CD4-positive, alpha-beta memory T cell (primary cell): ENCODE data around the gene FOXI1. TPM values are rescaled to one million over a fixed set of nuclear protein-coding genes. Genes with fewer than 3 reads are reported as not detected.

Source experiments
- CTCF ChIA-PET: fragments of 350-600 bp; sonication (Branson Sonifier 250); formaldehyde crosslinking; loops from one replicate; lab custom pipeline; 2021; ENCODE audit warnings: inconsistent platforms; ENCODE audit not compliant: partially characterized antibody; lab: Charles Lee
- POLR2A ChIA-PET: fragments of 350-600 bp; sonication (Branson Sonifier 250); formaldehyde crosslinking; loops from one replicate; lab custom pipeline; 2021; ENCODE audit not compliant: partially characterized antibody; lab: Charles Lee
- DNase-seq, 5 donors: peaks; one replicate each; pipeline versions ENCODE4 v3.0.0 to v3.0.0-alpha.2; 2020 to 2022; ENCODE audit warnings: mixed read lengths in 1 of 5
- H3K27ac ChIP-seq: one replicate; pipeline ENCODE4 v1.7.0; 2013; ENCODE audit warnings: low read depth, low read length
- H3K27me3 ChIP-seq: 2 replicates; pipeline ENCODE4 v1.7.0; 2013; ENCODE audit warnings: mild to moderate bottlenecking, low read length, moderate library complexity; ENCODE audit not compliant: insufficient read depth
- H3K36me3 ChIP-seq: 2 replicates; pipeline ENCODE4 v1.7.0; 2013; ENCODE audit warnings: mild to moderate bottlenecking, low read length, moderate library complexity; ENCODE audit not compliant: insufficient read depth
- H3K4me1 ChIP-seq: 2 replicates; pipeline ENCODE4 v1.7.0; 2013; ENCODE audit warnings: mild to moderate bottlenecking, low read length, moderate library complexity; ENCODE audit not compliant: insufficient read depth
- H3K4me3 ChIP-seq, 2 donors: one replicate each; pipeline ENCODE4 v1.7.0; 2013; ENCODE audit warnings: low read length in 2 of 2, mild to moderate bottlenecking in 1 of 2
- H3K9me3 ChIP-seq, 2 donors: one replicate each; pipeline ENCODE4 v1.7.0; 2013; ENCODE audit warnings: low read length in 2 of 2, control low read depth in 1 of 2; ENCODE audit not compliant: control insufficient read depth in 1 of 2
- H3K27ac Mint-ChIP-seq, 7 donors: one replicate each; pipeline ENCODE4 v1.8.0; 2020 to 2021; ENCODE audit warnings: mixed read lengths in 7 of 7, mild to moderate bottlenecking in 6 of 7, inconsistent platforms in 3 of 7, moderate library complexity in 3 of 7
- H3K27me3 Mint-ChIP-seq, 2 donors: one replicate each; pipeline ENCODE4 v1.8.0; 2020 to 2021; ENCODE audit warnings: mixed read lengths in 2 of 2
- H3K36me3 Mint-ChIP-seq, 2 donors: one replicate each; pipeline ENCODE4 v1.8.0; 2020 to 2021; ENCODE audit warnings: mixed read lengths in 2 of 2, inconsistent platforms in 1 of 2, mild to moderate bottlenecking in 1 of 2
- H3K4me1 Mint-ChIP-seq, 4 donors: one replicate each; pipeline ENCODE4 v1.8.0; 2020 to 2021; ENCODE audit warnings: mixed read lengths in 4 of 4, mild to moderate bottlenecking in 1 of 4
- H3K4me3 Mint-ChIP-seq, 8 donors: one replicate each; pipeline ENCODE4 v1.8.0; 2020 to 2021; ENCODE audit warnings: mixed read lengths in 8 of 8, mild to moderate bottlenecking in 7 of 8, moderate library complexity in 6 of 8, inconsistent platforms in 3 of 8
- H3K9me3 Mint-ChIP-seq, 8 donors: one replicate each; pipeline ENCODE4 v1.8.0; 2020 to 2021; ENCODE audit warnings: mixed read lengths in 8 of 8, mild to moderate bottlenecking in 5 of 8, inconsistent platforms in 3 of 8, moderate library complexity in 1 of 8
- intact Hi-C: fragments of 100-400 bp; cut with micrococcal nuclease; formaldehyde crosslinking; loops from one replicate; pipeline ENCODE4 v1.15.1; 2023
- polyA plus RNA-seq, 2 donors: library from polyadenylated mRNA; unstranded; fragments of 300-500 nt; fragmentation: Illumina TruSeq; gene quantifications; one replicate each; pipeline ENCODE4 v1.2.3, GENCODE V29; 2021
- total RNA-seq, 2 experiments: library from RNA; stranded (reverse); gene quantifications; one replicate each; pipeline ENCODE4 v1.2.3, GENCODE V29; 2021

Gene FOXI1
- total and polyA plus RNA-seq, 4 experiments from 2014 or later: not detected

GRCh38 chr5:170069512-170069911 is 36.2 kb upstream of the FOXI1 start:
- ChIA-PET CTCF (interaction anchor here (1.2 kb wide), 1 partner anchor 9 kb away, joined by 4 read pairs; no protein-coding TSS in a partner anchor), POLR2A (no interaction called here)
- no peak overlapping the region for H3K27ac Mint-ChIP-seq
- Histone ChIP-seq H3K9me3 (no peaks in the 10 kb centered on the region), H3K27ac (no peak overlapping the region), H3K27me3 (no peaks in the 10 kb centered on the region), H3K36me3 (peaks cover 47% of the 10 kb centered on the region), H3K4me1 (no peaks in the 10 kb centered on the region), H3K4me3 (no peak overlapping the region)
- H3K36me3 Mint-ChIP-seq: peaks cover 72 to 85% of the 10 kb centered on the region in 2 donors
- no peak overlapping the region for H3K4me3 Mint-ChIP-seq
- peaks cover 0 to 2% (median 0%) of the 10 kb centered on the region in 8 donors for H3K9me3 Mint-ChIP-seq
- DNase-seq: no peak
- peaks cover 0 to 2% (median 0%) of the 10 kb centered on the region in 4 donors for H3K4me1 Mint-ChIP-seq
- no peaks in the 10 kb centered on the region for H3K27me3 Mint-ChIP-seq
- intact Hi-C loops: no loop called here

GRCh38 chr5:170070556-170071412 is 34.9 kb upstream of the FOXI1 start:
- H3K36me3 ChIP-seq: peaks cover 57% of the 10 kb centered on the region
- no peaks in the 10 kb centered on the region for H3K4me1 ChIP-seq
- intact Hi-C loops: no loop called here
- CTCF ChIA-PET: interaction anchor here (0.9 to 1.7 kb wide), 5 partner anchors 10 to 16 kb away, joined by 3 to 10 read pairs (median 4); no protein-coding TSS in a partner anchor
- DNase-seq: no peak
- H3K4me1 Mint-ChIP-seq: no peaks in the 10 kb centered on the region
- peaks cover 77 to 90% of the 10 kb centered on the region in 2 donors for H3K36me3 Mint-ChIP-seq
- no peak overlapping the region for H3K27ac ChIP-seq
- no peaks in the 10 kb centered on the region for H3K27me3 ChIP-seq
- H3K4me3 ChIP-seq: no peak overlapping the region
- no peaks in the 10 kb centered on the region for H3K27me3 Mint-ChIP-seq
- POLR2A ChIA-PET: no interaction called here
- H3K27ac Mint-ChIP-seq: peak overlapping the region in 1 of 7 donors; percentile 23
- H3K4me3 Mint-ChIP-seq: no peak overlapping the region
- H3K9me3 Mint-ChIP-seq: peaks cover 0 to 2% (median 0%) of the 10 kb centered on the region in 8 donors
- no peaks in the 10 kb centered on the region for H3K9me3 ChIP-seq

GRCh38 chr5:170071748-170072147 is 33.9 kb upstream of the FOXI1 start:
- no peak for DNase-seq
- H3K27me3 Mint-ChIP-seq: no peaks in the 10 kb centered on the region
- intact Hi-C loops: no loop called here
- no peaks in the 10 kb centered on the region for H3K4me1 Mint-ChIP-seq
- Histone ChIP-seq H3K4me3 (no peak overlapping the region), H3K4me1 (no peaks in the 10 kb centered on the region), H3K36me3 (peaks cover 63% of the 10 kb centered on the region), H3K9me3 (no peaks in the 10 kb centered on the region), H3K27me3 (no peaks in the 10 kb centered on the region), H3K27ac (no peak overlapping the region)
- POLR2A ChIA-PET: no interaction called here
- peaks cover 0 to 2% (median 0%) of the 10 kb centered on the region in 8 donors for H3K9me3 Mint-ChIP-seq
- H3K27ac Mint-ChIP-seq: no peak overlapping the region
- CTCF ChIA-PET: interaction anchor here (0.9 to 1.7 kb wide), 4 partner anchors 11 to 15 kb away, joined by 3 to 10 read pairs (median 4); no protein-coding TSS in a partner anchor
- peaks cover 78 to 91% of the 10 kb centered on the region in 2 donors for H3K36me3 Mint-ChIP-seq
- H3K4me3 Mint-ChIP-seq: no peak overlapping the region

- Histone ChIP-seq H3K4me3 (no peak overlapping the region), H3K27ac (no peak overlapping the region), H3K9me3 (no peaks in the 10 kb centered on the region), H3K4me1 (no peaks in the 10 kb centered on the region), H3K36me3 (peaks cover 62% of the 10 kb centered on the region), H3K27me3 (no peaks in the 10 kb centered on the region)
- H3K4me3 Mint-ChIP-seq: no peak overlapping the region
- intact Hi-C loops: no loop called here
- peaks cover 77 to 88% of the 10 kb centered on the region in 2 donors for H3K36me3 Mint-ChIP-seq
- no peaks in the 10 kb centered on the region for H3K27me3 Mint-ChIP-seq
- no peak overlapping the region for H3K27ac Mint-ChIP-seq
- ChIA-PET POLR2A (no interaction called here), CTCF (no interaction called here)
- DNase-seq: no peak
- no peaks in the 10 kb centered on the region for H3K9me3 Mint-ChIP-seq
- H3K4me1 Mint-ChIP-seq: no peaks in the 10 kb centered on the region
Observed at GRCh38 chr5:170075696-170076095, 30.0 kb upstream of the FOXI1 start.

- Mint-ChIP-seq H3K27me3 (no peaks in the 10 kb centered on the region), H3K36me3 (peaks cover 77 to 88% of the 10 kb centered on the region in 2 donors), H3K4me1 (no peaks in the 10 kb centered on the region), H3K4me3 (no peak overlapping the region), H3K9me3 (no peaks in the 10 kb centered on the region), H3K27ac (peak overlapping the region in 1 of 7 donors; percentile 27)
- Histone ChIP-seq H3K4me3 (no peak overlapping the region), H3K27ac (no peak overlapping the region), H3K36me3 (peaks cover 63% of the 10 kb centered on the region), H3K4me1 (no peaks in the 10 kb centered on the region), H3K9me3 (no peaks in the 10 kb centered on the region), H3K27me3 (no peaks in the 10 kb centered on the region)
- DNase-seq: no peak
- POLR2A ChIA-PET: no interaction called here
- CTCF ChIA-PET: no interaction called here
- intact Hi-C loops: no loop called here
Observed at GRCh38 chr5:170076211-170076610, 29.5 kb upstream of the FOXI1 start.

GRCh38 chr5:170076739-170077138 is 29.0 kb upstream of the FOXI1 start:
- Histone ChIP-seq H3K4me3 (no peak overlapping the region), H3K4me1 (no peaks in the 10 kb centered on the region), H3K27me3 (no peaks in the 10 kb centered on the region), H3K36me3 (peaks cover 68% of the 10 kb centered on the region), H3K27ac (no peak overlapping the region), H3K9me3 (no peaks in the 10 kb centered on the region)
- POLR2A ChIA-PET: no interaction called here
- no peaks in the 10 kb centered on the region for H3K4me1 Mint-ChIP-seq
- no peak overlapping the region for H3K27ac Mint-ChIP-seq
- peaks cover 78 to 88% of the 10 kb centered on the region in 2 donors for H3K36me3 Mint-ChIP-seq
- intact Hi-C loops: no loop called here
- CTCF ChIA-PET: no interaction called here
- no peaks in the 10 kb centered on the region for H3K27me3 Mint-ChIP-seq
- no peak overlapping the region for H3K4me3 Mint-ChIP-seq
- H3K9me3 Mint-ChIP-seq: no peaks in the 10 kb centered on the region
- no peak for DNase-seq

- intact Hi-C loops: no loop called here
- no peaks in the 10 kb centered on the region for H3K27me3 Mint-ChIP-seq
- peaks cover 85 to 93% of the 10 kb centered on the region in 2 donors for H3K36me3 Mint-ChIP-seq
- ChIA-PET POLR2A (no interaction called here), CTCF (no interaction called here)
- no peak overlapping the region for H3K4me3 Mint-ChIP-seq
- no peaks in the 10 kb centered on the region for H3K4me1 Mint-ChIP-seq
- H3K9me3 Mint-ChIP-seq: no peaks in the 10 kb centered on the region
- Histone ChIP-seq H3K4me1 (no peaks in the 10 kb centered on the region), H3K27ac (no peak overlapping the region), H3K4me3 (no peak overlapping the region), H3K9me3 (no peaks in the 10 kb centered on the region), H3K36me3 (peaks cover 76% of the 10 kb centered on the region), H3K27me3 (no peaks in the 10 kb centered on the region)
- no peak for DNase-seq
- H3K27ac Mint-ChIP-seq: no peak overlapping the region
Observed at GRCh38 chr5:170077526-170077925, 28.2 kb upstream of the FOXI1 start.
